HG03135 (cell line): Measurements from ENCODE around the gene ITGA4.

ENCODE experiments used
- ATAC-seq: cut with Tn5 transposase; IDR thresholded peaks from one replicate; pipeline ENCODE4 v1.9.1; 2021; ENCODE audit warnings: mild to moderate bottlenecking, moderate library complexity; ENCODE audit not compliant: unreplicated experiment

Gene ITGA4

GRCh38 chr2:181457741-181458425 is 697 bp downstream of the ITGA4 start:
- peak; percentile 18 for ATAC-seq

- ATAC-seq: no peak
Measured at GRCh38 chr2:181458871-181459270, 1.7 kb downstream of the ITGA4 start.

GRCh38 chr2:181459621-181460021 is 2.4 kb downstream of the ITGA4 start:
- ATAC-seq: no peak

GRCh38 chr2:181461056-181461997 is 4.1 kb downstream of the ITGA4 start:
- peak; percentile 21 for ATAC-seq

- ATAC-seq: peak; percentile 25
Measured at GRCh38 chr2:181462033-181462432, 4.8 kb downstream of the ITGA4 start.

GRCh38 chr2:181463588-181463987 is 6.4 kb downstream of the ITGA4 start:
- ATAC-seq: no peak

GRCh38 chr2:181464966-181465365 is 7.8 kb downstream of the ITGA4 start:
- ATAC-seq: no peak

GRCh38 chr2:181465676-181466375 is 8.6 kb downstream of the ITGA4 start:
- ATAC-seq: no peak

GRCh38 chr2:181466661-181467576 is 9.7 kb downstream of the ITGA4 start:
- ATAC-seq: no peak

GRCh38 chr2:181467966-181468707 is 11.0 kb downstream of the ITGA4 start:
- no peak for ATAC-seq

GRCh38 chr2:181468811-181469210 is 11.6 kb downstream of the ITGA4 start:
- no peak for ATAC-seq

- ATAC-seq: no peak
Measured at GRCh38 chr2:181471226-181471625, 14.0 kb downstream of the ITGA4 start.

GRCh38 chr2:181471783-181472182 is 14.6 kb downstream of the ITGA4 start:
- ATAC-seq: no peak

GRCh38 chr2:181472990-181473389 is 15.8 kb downstream of the ITGA4 start:
- ATAC-seq: no peak

- ATAC-seq: no peak
Measured at GRCh38 chr2:181474222-181474881, 17.2 kb downstream of the ITGA4 start.

GRCh38 chr2:181483211-181483610 is 26.0 kb downstream of the ITGA4 start:
- ATAC-seq: no peak

- no peak for ATAC-seq
Measured at GRCh38 chr2:181483876-181484275, 26.7 kb downstream of the ITGA4 start.

GRCh38 chr2:181484851-181485637 is 27.9 kb downstream of the ITGA4 start:
- ATAC-seq: no peak

- ATAC-seq: no peak
Measured at GRCh38 chr2:181485638-181485946, 28.4 kb downstream of the ITGA4 start.
